HL-60 (cell line): ENCODE results near the gene HABP2.

Experiments
- CTCF ChIP-seq: IDR thresholded peaks from one replicate; pipeline ENCODE4 v1.5.1; 2011; ENCODE audit warnings: low read length, control low read depth, inconsistent platforms; ENCODE audit not compliant: insufficient read depth
- POLR2AphosphoS5 ChIP-seq: IDR thresholded peaks from 2 replicates; pipeline ENCODE4 v1.6.1; 2012; ENCODE audit warnings: low read depth

- TF ChIP-seq CTCF (no peak), POLR2AphosphoS5 (no peak)
Measured at GRCh38 chr10:113552701-113553100, at the start of gene HABP2.
